Effector memory CD4-positive, alpha-beta T cell (primary cell): Measurements from ENCODE around the gene ZDHHC6.

Source experiments
- DNase-seq, 3 donors: peaks; one replicate each; pipeline ENCODE4 v3.0.0-alpha.2; 2020
- H3K27ac ChIP-seq: 2 replicates; pipeline ENCODE4 v1.7.0; 2013; ENCODE audit warnings: mild to moderate bottlenecking, low read length, moderate library complexity; ENCODE audit not compliant: insufficient read depth, poor library complexity, severe bottlenecking
- H3K27me3 ChIP-seq: replicated peaks from 2 replicates; pipeline ENCODE4 v1.7.0; 2013; ENCODE audit warnings: mild to moderate bottlenecking, low read length; ENCODE audit not compliant: insufficient read depth, control insufficient read depth, poor library complexity, severe bottlenecking
- H3K36me3 ChIP-seq: 2 replicates; pipeline ENCODE4 v1.7.0; 2013; ENCODE audit warnings: mild to moderate bottlenecking, low read length, moderate library complexity; ENCODE audit not compliant: control insufficient read depth, insufficient read depth
- H3K4me1 ChIP-seq: 2 replicates; pipeline ENCODE4 v1.7.0; 2013; ENCODE audit warnings: low read length, mild to moderate bottlenecking; ENCODE audit not compliant: control insufficient read depth, insufficient read depth, poor library complexity, severe bottlenecking
- H3K4me3 ChIP-seq: 2 replicates; pipeline ENCODE4 v1.7.0; 2013; ENCODE audit warnings: low read length, low read depth, mild to moderate bottlenecking; ENCODE audit not compliant: insufficient read depth, poor library complexity, severe bottlenecking
- H3K9me3 ChIP-seq: 2 replicates; pipeline ENCODE4 v1.7.0; 2013; ENCODE audit warnings: mild to moderate bottlenecking, low read length, moderate library complexity; ENCODE audit not compliant: control insufficient read depth
- total RNA-seq, 3 donors: gene quantifications; one replicate each; lab custom pipeline; 2026; lab: John Stamatoyannopoulos, UW

ZDHHC6 gene, protein sequence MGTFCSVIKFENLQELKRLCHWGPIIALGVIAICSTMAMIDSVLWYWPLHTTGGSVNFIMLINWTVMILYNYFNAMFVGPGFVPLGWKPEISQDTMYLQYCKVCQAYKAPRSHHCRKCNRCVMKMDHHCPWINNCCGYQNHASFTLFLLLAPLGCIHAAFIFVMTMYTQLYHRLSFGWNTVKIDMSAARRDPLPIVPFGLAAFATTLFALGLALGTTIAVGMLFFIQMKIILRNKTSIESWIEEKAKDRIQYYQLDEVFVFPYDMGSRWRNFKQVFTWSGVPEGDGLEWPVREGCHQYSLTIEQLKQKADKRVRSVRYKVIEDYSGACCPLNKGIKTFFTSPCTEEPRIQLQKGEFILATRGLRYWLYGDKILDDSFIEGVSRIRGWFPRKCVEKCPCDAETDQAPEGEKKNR
- total RNA-seq, result 49.8 to 66.1 (median 63.9) reads per million in 3 donors

DNA sequence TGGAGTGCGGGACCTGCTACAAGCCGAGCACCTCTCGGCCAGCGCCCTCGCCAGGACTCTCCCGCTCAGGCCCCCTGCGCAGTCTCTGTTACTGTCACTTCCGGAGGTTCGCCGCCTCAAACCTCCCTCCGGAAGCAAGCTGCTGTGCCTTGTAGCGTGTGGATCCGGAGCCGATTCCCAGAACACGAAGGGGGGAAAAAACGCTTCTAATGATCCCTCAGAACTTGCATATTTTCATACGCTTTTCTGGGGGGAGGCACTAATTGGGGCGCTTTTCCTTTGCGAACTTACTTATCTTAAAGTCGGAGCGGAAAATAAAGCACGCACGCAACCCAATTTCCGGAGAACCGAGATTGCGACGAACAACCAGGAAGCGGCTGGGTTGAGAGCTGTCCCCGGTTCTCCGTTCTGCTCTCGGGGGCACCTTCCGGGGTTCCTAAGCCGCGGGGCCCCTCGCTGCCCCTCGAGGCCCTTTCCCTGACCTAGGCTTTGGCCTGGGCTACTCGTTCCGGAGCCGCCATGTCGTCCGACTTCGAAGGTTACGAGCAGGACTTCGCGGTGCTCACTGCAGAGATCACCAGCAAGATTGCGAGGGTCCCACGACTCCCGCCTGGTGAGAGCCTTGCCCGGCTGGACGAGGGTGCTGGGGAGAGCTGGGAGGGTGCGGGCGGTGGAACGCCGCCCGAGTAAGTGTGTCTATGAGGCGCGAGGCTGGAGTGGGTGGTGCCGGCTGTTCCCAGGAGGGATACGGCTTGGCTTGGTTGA is at the start of gene ZDHHC6, which contains the start of gene VTI1A:
Gene ZDHHC6 (minus strand): TSS at position 60 of the 765 bp plus-strand sequence. CDS start 1,478 bp downstream, outside the sequence.
Gene VTI1A (plus strand): TSS at position 361 of the 765 bp plus-strand sequence. CDS start 159 bp downstream, at position 520.
- peaks cover 7% of the 10 kb centered on the region for H3K36me3 ChIP-seq
- H3K27ac ChIP-seq, result peak within 1 kb of the TSS; percentile 91
- no peaks in the 10 kb centered on the region for H3K27me3 ChIP-seq
- peak; percentile 65 to 78 (median 70) for DNase-seq
- peaks cover 15% of the 10 kb centered on the region for H3K4me1 ChIP-seq
- peak within 1 kb of the TSS; percentile 100 for H3K4me3 ChIP-seq
- no peaks in the 10 kb centered on the region for H3K9me3 ChIP-seq

DNA sequence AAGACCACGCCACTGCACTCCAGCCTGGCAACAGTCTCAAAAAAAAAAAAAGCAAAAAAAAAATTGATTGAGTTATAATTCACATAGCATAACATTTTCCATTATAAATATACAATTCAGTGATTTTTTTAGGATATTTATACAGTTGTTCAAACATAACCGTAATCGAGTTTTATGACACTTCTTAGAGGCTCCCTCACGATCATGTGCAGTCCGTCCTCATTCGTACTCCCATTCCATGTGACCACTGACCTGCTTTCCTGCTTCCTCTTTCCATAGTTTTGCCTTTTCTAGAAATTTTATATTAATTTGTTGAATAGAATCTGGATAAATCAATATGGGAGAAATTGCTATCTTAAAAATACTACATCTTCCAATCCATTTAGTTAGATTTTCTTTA is 46.0 kb upstream of the ZDHHC6 start:
- Histone ChIP-seq H3K27me3 (no peaks in the 10 kb centered on the region), H3K4me3 (no peak overlapping the region)
- no peak for DNase-seq

DNA sequence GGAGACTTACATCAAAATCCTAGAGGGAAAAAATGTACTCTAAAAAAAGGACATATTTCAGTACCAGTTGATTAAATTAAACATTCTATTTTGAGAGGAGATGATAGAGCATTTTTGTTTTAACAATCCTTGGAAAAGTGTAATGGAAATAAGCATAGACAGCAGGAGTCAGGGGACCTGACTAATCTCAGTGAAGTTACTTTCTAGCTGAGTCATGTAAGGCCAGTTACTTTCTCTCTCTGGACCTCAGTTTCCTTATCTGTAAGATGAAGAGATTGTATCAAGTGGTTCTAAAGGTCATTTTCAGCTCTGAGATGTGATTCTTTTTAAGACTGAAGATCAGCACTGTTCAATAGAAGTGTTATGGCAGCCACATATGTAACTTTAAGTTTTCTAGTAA is 44.4 kb upstream of the ZDHHC6 start:
- Histone ChIP-seq H3K27me3 (no peaks in the 10 kb centered on the region), H3K27ac (no peak overlapping the region), H3K9me3 (no peaks in the 10 kb centered on the region), H3K36me3 (no peaks in the 10 kb centered on the region), H3K4me3 (no peak overlapping the region), H3K4me1 (no peaks in the 10 kb centered on the region)
- no peak for DNase-seq

More for the DNA sequence above, 46.0 kb upstream of the ZDHHC6 start:
- no peaks in the 10 kb centered on the region for H3K9me3 ChIP-seq
- H3K4me1 ChIP-seq, result no peaks in the 10 kb centered on the region
- no peak overlapping the region for H3K27ac ChIP-seq
- H3K36me3 ChIP-seq, result no peaks in the 10 kb centered on the region

DNA sequence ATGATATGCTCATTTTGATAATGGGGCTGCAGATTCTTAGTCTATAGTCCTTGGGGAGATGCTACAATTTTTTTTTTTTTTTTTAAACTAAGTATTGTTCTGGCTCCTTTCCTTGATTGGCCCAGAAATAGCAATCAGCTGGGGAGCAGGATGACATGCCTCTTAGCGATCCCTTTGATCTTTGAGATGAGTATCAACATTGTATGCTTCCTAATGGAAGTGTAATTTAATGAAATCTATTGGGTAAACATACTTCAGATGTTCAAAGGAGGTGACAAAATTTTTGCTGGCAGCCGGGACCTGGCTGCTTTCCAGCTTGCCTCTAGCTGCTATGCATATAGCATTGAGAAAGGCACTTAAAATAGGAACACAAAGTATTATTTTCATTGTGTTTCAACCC is 43.8 kb upstream of the ZDHHC6 start:
- Histone ChIP-seq H3K4me1 (no peaks in the 10 kb centered on the region), H3K27ac (no peak overlapping the region), H3K4me3 (no peak overlapping the region), H3K27me3 (no peaks in the 10 kb centered on the region), H3K36me3 (no peaks in the 10 kb centered on the region), H3K9me3 (no peaks in the 10 kb centered on the region)
- DNase-seq, result no peak

DNA sequence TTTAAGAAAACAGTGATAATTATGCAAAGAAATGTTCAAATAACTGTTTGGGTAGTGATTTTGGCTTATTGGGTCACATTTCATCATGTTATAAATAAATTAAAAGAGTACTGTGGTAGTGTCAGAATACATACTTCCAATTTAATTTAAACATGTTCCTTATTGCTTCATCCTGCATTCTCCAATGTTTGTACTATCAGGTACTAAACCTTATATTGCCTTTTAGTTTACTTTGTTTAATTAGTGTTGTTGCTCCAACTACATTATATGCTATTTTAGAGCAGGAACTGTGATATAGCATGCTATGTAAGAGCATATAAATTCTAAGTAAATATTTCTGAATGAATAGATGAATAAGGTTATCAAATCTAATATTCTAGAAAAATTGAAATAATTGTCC is 41.2 kb upstream of the ZDHHC6 start:
- no peak for DNase-seq
- H3K27me3 ChIP-seq, result no peaks in the 10 kb centered on the region
- H3K36me3 ChIP-seq, result no peaks in the 10 kb centered on the region
- H3K9me3 ChIP-seq, result no peaks in the 10 kb centered on the region
- no peaks in the 10 kb centered on the region for H3K4me1 ChIP-seq
- no peak overlapping the region for H3K4me3 ChIP-seq
- no peak overlapping the region for H3K27ac ChIP-seq

DNA sequence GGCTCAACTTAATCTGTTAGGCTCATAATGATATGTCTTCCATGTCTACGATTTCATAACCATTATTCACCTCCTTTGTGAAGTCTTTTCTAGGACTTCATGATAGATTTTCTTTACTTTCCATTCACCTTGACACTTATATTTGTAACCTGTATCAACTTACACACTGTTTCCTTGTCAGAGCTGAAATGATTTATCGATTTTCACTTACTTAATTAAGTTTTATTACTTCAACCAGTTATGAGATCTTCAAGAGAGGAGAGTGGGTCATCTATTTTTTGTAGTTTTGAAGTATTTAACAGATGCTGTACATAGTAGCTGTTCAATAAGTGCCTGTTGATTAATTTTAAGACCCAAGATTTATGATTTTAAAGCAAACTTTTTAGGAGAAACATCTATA is 37.7 kb upstream of the ZDHHC6 start:
- no peaks in the 10 kb centered on the region for H3K36me3 ChIP-seq
- DNase-seq, result no peak
- H3K4me3 ChIP-seq, result no peak overlapping the region
- H3K9me3 ChIP-seq, result no peaks in the 10 kb centered on the region
- no peak overlapping the region for H3K27ac ChIP-seq
- no peaks in the 10 kb centered on the region for H3K27me3 ChIP-seq
- no peaks in the 10 kb centered on the region for H3K4me1 ChIP-seq

DNA sequence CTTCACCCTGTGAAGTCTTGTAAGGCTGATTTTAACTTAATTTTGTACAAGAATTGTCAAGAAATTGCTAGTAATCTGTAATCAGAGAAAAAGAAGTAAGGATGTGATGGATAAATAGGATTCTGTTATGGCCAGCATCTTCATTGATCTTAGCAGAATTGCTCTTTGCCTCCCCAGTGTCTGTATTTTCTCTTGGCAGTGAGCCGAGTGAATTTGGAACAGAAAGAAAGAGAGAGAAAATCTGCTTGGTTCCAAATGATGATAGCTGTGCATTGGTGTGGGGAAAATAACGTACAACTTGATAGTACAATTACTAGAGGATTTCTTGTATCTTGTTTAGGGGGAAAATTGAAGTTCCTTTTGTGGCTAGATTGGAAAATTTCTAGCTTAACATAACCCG is 34.9 kb upstream of the ZDHHC6 start:
- Histone ChIP-seq H3K36me3 (no peaks in the 10 kb centered on the region), H3K4me3 (no peak overlapping the region), H3K9me3 (no peaks in the 10 kb centered on the region), H3K27me3 (no peaks in the 10 kb centered on the region), H3K27ac (no peak overlapping the region), H3K4me1 (no peaks in the 10 kb centered on the region)
- no peak for DNase-seq

DNA sequence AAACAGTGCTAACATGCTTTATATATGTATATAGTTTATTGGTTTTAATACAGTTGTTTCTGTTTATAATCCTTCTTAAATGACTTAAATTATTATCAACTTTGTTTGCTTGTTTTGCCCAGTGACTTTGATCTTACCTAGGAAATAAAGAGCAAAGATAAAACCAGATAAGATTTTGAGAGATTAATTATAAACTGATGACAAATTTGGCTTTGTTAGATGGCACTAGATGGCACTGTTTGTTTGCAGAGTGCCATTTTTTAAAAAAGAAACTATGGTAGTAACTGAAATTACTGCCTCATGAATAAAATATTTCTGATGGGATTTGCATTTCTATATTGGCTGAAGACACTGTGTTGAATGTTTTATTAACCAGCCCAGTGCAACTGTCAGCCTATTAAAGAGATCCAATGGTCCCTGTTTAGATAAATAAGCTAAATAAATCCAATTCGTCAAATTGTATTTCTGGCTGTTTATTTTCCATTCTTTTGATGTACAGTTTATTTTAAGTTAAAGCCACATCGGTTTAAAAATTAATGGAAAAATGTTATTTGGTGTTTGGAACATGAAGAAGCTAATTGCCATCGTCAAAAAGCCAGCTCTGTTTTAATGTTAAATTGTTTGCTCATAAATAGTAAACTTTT is 29.0 kb upstream of the ZDHHC6 start:
- H3K27ac ChIP-seq, result no peak overlapping the region
- no peaks in the 10 kb centered on the region for H3K36me3 ChIP-seq
- H3K4me1 ChIP-seq, result no peaks in the 10 kb centered on the region
- no peak overlapping the region for H3K4me3 ChIP-seq
- H3K9me3 ChIP-seq, result no peaks in the 10 kb centered on the region
- no peak for DNase-seq
- H3K27me3 ChIP-seq, result no peaks in the 10 kb centered on the region

DNA sequence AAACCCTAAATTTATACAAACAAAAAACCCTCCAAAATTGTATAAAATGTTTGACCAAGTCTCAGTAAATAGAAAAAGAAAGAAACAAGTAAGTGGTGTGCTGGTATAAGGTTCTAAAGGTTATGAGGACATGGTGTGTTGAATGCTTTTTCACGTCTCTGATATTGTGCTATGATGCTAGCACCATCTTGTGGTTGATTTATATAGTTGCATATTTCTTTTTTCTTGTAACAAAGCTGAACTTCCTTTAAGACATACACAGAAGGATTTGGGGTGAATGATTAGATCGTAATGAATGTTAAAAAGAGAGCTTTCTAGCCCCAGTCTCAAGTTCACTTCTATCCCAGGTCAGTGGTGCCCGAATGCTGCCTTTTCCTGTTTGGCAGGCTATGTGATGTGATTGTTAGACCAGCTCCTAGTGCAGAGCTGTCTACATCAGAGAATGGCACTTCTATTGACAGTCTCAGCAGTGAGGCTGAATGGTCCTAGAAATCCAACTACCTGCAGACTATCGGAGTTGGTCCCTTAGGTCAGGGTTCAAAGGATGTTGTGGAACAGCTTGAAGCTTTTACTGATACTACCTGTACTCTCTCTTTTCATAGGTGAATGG is 25.3 kb upstream of the ZDHHC6 start:
- no peak for DNase-seq
- H3K9me3 ChIP-seq, result no peaks in the 10 kb centered on the region

More for the DNA sequence above, 25.3 kb upstream of the ZDHHC6 start:
- Histone ChIP-seq H3K4me1 (no peaks in the 10 kb centered on the region), H3K27ac (no peak overlapping the region), H3K27me3 (no peaks in the 10 kb centered on the region), H3K4me3 (no peak overlapping the region), H3K36me3 (no peaks in the 10 kb centered on the region)
